ENCODE measurements around the gene RNF213. TPM values are rescaled to one million over a fixed set of nuclear protein-coding genes. Genes with fewer than 3 reads are reported as not detected.

Gene RNF213
- total RNA-seq, 1 experiment from 2014 or later: 15.0 TPM

GRCh38 chr17:80416260-80416939 is 155.7 kb downstream of the RNF213 start:
- peak overlapping the region; percentile 76; the same call in 1 of the 2 replicates for H3K9ac ChIP-seq (ENCODE audit: low read length)
- H3K4me2 ChIP-seq (ENCODE audit: low read depth, low read length, poor library complexity, severe bottlenecking): peak overlapping the region; percentile 73
- H2AFZ ChIP-seq (ENCODE audit: low read length): no peak overlapping the region

DNA sequence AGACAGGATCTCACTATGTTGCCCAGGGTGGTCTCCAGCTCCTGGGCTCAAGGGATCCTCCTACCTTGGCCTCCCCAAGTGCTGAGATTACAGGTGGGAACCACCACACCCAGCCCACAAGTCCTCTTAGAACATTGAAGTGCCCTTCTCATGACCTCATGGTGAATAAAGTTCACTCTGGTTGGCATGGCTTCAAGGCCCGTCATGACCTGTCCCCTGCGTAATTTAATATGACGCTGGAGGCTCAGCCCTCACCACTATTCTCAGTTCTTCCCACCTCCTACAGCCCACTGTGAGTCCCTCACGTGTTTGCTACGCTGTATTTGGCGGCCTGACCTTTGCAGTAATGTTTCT is 156.3 kb downstream of the RNF213 start:
- Histone ChIP-seq H3K9me2 (replicated peaks; ENCODE audit: insufficient read depth, low read length) (no peaks in the 10 kb centered on the region), H4K20me1 (ENCODE audit: insufficient read depth, low read depth, low read length) (no peaks in the 10 kb centered on the region), H3K79me2 (ENCODE audit: low read length) (peaks cover 4% of the 10 kb centered on the region; the same call in 1 of the 2 replicates), H3K27me3 (ENCODE audit: low read length) (no peaks in the 10 kb centered on the region), H3K9me3 (ENCODE audit: low read length) (no peaks in the 10 kb centered on the region), H3K27ac (ENCODE audit: low read length) (no peak overlapping the region), H3K9ac (ENCODE audit: low read length) (no peak overlapping the region), H3K36me3 (ENCODE audit: insufficient read depth, low read length) (no peaks in the 10 kb centered on the region), H3K4me1 (ENCODE audit: low read length) (peaks cover 11% of the 10 kb centered on the region), H3K4me2 (ENCODE audit: low read depth, low read length, poor library complexity, severe bottlenecking) (no peak overlapping the region), H2AFZ (ENCODE audit: low read length) (no peak overlapping the region), H3K4me3 (ENCODE audit: low read length) (no peak overlapping the region)
- DNase-seq: no peak

More at GRCh38 chr17:80416260-80416939, 155.7 kb downstream of the RNF213 start:
- no peak for DNase-seq
- Histone ChIP-seq H3K9me2 (replicated peaks; ENCODE audit: insufficient read depth, low read length) (no peaks in the 10 kb centered on the region), H3K36me3 (ENCODE audit: insufficient read depth, low read length) (no peaks in the 10 kb centered on the region), H3K4me1 (ENCODE audit: low read length) (peaks cover 11% of the 10 kb centered on the region), H3K9me3 (ENCODE audit: low read length) (no peaks in the 10 kb centered on the region), H4K20me1 (ENCODE audit: insufficient read depth, low read depth, low read length) (no peaks in the 10 kb centered on the region), H3K27me3 (ENCODE audit: low read length) (no peaks in the 10 kb centered on the region), H3K4me3 (ENCODE audit: low read length) (peak overlapping the region; percentile 79), H3K79me2 (ENCODE audit: low read length) (peaks cover 4% of the 10 kb centered on the region; the same call in 1 of the 2 replicates), H3K27ac (ENCODE audit: low read length) (no peak overlapping the region)

DNA sequence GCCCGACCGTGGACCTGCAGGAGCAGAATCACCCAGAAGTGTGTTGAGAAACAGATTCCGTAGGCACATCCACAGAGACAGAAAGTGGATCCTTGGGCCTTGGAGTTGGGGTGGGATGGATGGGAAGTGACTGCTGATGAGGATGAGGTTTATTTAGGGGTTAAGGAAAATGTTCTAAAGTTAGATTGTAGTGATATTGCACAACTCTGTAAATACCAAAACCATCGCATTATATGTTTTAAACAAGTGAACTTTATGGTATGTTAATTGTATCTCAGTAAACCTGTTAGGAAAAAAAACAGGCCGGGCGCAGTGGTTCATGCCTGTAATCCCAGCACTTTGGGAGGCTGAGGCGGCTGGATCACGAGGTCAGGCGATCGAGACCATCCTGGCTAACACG is 157.9 kb downstream of the RNF213 start:
- peaks cover 11% of the 10 kb centered on the region for H3K4me1 ChIP-seq (ENCODE audit: low read length)
- H3K27ac ChIP-seq (ENCODE audit: low read length): no peak overlapping the region
- no peak overlapping the region for H3K4me2 ChIP-seq (ENCODE audit: low read depth, low read length, poor library complexity, severe bottlenecking)
- DNase-seq: no peak
- no peaks in the 10 kb centered on the region for H3K9me3 ChIP-seq (ENCODE audit: low read length)
- no peaks in the 10 kb centered on the region for H3K27me3 ChIP-seq (ENCODE audit: low read length)
- H3K36me3 ChIP-seq (ENCODE audit: insufficient read depth, low read length): no peaks in the 10 kb centered on the region
- peaks cover 4% of the 10 kb centered on the region; the same call in 1 of the 2 replicates for H3K79me2 ChIP-seq (ENCODE audit: low read length)
- no peak overlapping the region for H2AFZ ChIP-seq (ENCODE audit: low read length)
- H3K9me2 ChIP-seq (replicated peaks; ENCODE audit: insufficient read depth, low read length): no peaks in the 10 kb centered on the region
- no peak overlapping the region for H3K9ac ChIP-seq (ENCODE audit: low read length)
- H4K20me1 ChIP-seq (ENCODE audit: insufficient read depth, low read depth, low read length): no peaks in the 10 kb centered on the region
- no peak overlapping the region for H3K4me3 ChIP-seq (ENCODE audit: low read length)

- no peak overlapping the region for H3K9ac ChIP-seq (ENCODE audit: low read length)
- H3K9me2 ChIP-seq (replicated peaks; ENCODE audit: insufficient read depth, low read length): no peaks in the 10 kb centered on the region
- H3K4me3 ChIP-seq (ENCODE audit: low read length): no peak overlapping the region
- no peak overlapping the region for H3K27ac ChIP-seq (ENCODE audit: low read length)
- H3K4me2 ChIP-seq (ENCODE audit: low read depth, low read length, poor library complexity, severe bottlenecking): no peak overlapping the region
- no peak overlapping the region for H2AFZ ChIP-seq (ENCODE audit: low read length)
- H3K4me1 ChIP-seq (ENCODE audit: low read length): peaks cover 11% of the 10 kb centered on the region
- no peaks in the 10 kb centered on the region for H3K27me3 ChIP-seq (ENCODE audit: low read length)
- DNase-seq: no peak
- H3K36me3 ChIP-seq (ENCODE audit: insufficient read depth, low read length): no peaks in the 10 kb centered on the region
- H3K79me2 ChIP-seq (ENCODE audit: low read length): peaks cover 4% of the 10 kb centered on the region; the same call in 1 of the 2 replicates
- H4K20me1 ChIP-seq (ENCODE audit: insufficient read depth, low read depth, low read length): no peaks in the 10 kb centered on the region
- no peaks in the 10 kb centered on the region for H3K9me3 ChIP-seq (ENCODE audit: low read length)
Measured at GRCh38 chr17:80419255-80419654, 158.6 kb downstream of the RNF213 start.

DNA sequence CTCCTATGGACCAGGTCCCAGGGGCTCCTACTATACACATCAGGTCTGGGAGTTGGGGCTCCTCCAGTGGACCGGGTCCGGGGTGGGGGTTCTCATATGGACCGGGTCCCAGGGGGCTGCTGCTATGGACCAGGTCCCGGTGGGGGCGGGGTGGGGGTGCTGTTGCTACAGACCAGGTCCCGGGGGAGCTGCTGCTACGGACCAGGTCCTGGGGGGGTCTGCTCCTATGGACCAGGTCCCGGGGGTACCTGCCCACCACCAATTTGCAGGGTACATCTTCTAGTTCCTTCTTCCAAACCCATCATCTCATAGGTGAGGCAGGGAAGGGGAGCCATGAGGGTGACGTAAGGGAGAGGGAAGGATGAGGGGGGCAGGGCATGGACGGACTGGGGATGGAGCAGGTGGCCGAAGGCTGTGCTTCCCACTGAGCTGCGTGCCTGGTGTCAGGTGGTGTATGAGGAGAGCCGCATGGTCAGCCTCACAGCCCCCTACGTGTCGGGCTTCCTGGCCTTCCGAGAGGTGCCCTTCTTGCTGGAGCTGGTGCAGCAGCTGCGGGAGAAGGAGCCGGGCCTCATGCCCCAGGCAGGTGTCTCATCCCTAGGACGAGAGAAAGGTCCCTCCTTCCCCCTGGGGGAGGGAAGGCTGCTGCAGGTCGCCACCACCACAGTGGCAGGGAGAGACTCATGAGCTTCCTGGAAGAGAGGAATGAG is 160.9 kb downstream of the RNF213 start:
- Histone ChIP-seq H3K36me3 (ENCODE audit: insufficient read depth, low read length) (no peaks in the 10 kb centered on the region), H3K4me3 (ENCODE audit: low read length) (no peak overlapping the region), H3K27ac (ENCODE audit: low read length) (no peak overlapping the region), H3K4me2 (ENCODE audit: low read depth, low read length, poor library complexity, severe bottlenecking) (no peak overlapping the region), H3K9ac (ENCODE audit: low read length) (no peak overlapping the region), H3K9me3 (ENCODE audit: low read length) (no peaks in the 10 kb centered on the region), H4K20me1 (ENCODE audit: insufficient read depth, low read depth, low read length) (no peaks in the 10 kb centered on the region), H2AFZ (ENCODE audit: low read length) (no peak overlapping the region), H3K79me2 (ENCODE audit: low read length) (no peaks in the 10 kb centered on the region), H3K27me3 (ENCODE audit: low read length) (no peaks in the 10 kb centered on the region), H3K4me1 (ENCODE audit: low read length) (no peaks in the 10 kb centered on the region), H3K9me2 (replicated peaks; ENCODE audit: insufficient read depth, low read length) (no peaks in the 10 kb centered on the region)
- no peak for DNase-seq

GRCh38 chr17:80422276-80422675 is 161.6 kb downstream of the RNF213 start:
- H3K9me2 ChIP-seq (replicated peaks; ENCODE audit: insufficient read depth, low read length): no peaks in the 10 kb centered on the region
- H3K4me2 ChIP-seq (ENCODE audit: low read depth, low read length, poor library complexity, severe bottlenecking): no peak overlapping the region
- no peaks in the 10 kb centered on the region; the same call in 1 of the 2 replicates for H3K4me1 ChIP-seq (ENCODE audit: low read length)
- no peak overlapping the region for H3K4me3 ChIP-seq (ENCODE audit: low read length)
- H3K27ac ChIP-seq (ENCODE audit: low read length): no peak overlapping the region
- H3K36me3 ChIP-seq (ENCODE audit: insufficient read depth, low read length): no peaks in the 10 kb centered on the region
- no peaks in the 10 kb centered on the region for H3K9me3 ChIP-seq (ENCODE audit: low read length)
- no peak for DNase-seq
- no peaks in the 10 kb centered on the region for H3K79me2 ChIP-seq (ENCODE audit: low read length)
- no peaks in the 10 kb centered on the region for H3K27me3 ChIP-seq (ENCODE audit: low read length)
- H2AFZ ChIP-seq (ENCODE audit: low read length): no peak overlapping the region
- H4K20me1 ChIP-seq (ENCODE audit: insufficient read depth, low read depth, low read length): peaks cover 3% of the 10 kb centered on the region; the same call in 1 of the 2 replicates
- no peak overlapping the region for H3K9ac ChIP-seq (ENCODE audit: low read length)

DNA sequence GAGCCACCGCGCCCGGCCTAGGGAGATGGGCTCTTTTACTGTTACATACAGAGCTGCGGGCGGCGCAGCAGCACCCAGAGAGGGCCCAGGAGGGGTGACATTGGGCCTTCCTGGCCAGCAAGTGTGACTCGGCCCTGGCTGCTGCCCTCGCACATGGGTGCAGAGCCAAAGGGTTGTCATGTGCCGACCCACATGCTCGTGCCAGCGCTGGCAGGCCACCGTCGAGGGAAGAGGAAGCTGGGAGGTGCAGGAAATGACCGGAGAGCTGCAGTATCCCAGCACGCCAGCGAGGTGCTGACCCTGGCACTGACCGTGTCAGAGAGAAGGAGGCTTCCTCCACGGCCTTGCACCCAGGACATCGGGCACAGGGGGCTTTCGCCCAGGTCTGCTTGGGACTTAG is 162.3 kb downstream of the RNF213 start:
- H3K9me3 ChIP-seq (ENCODE audit: low read length): no peaks in the 10 kb centered on the region
- H3K4me2 ChIP-seq (ENCODE audit: low read depth, low read length, poor library complexity, severe bottlenecking): no peak overlapping the region
- no peak for DNase-seq
- H4K20me1 ChIP-seq (ENCODE audit: insufficient read depth, low read depth, low read length): peaks cover 4% of the 10 kb centered on the region; the same call in 1 of the 2 replicates
- H3K4me3 ChIP-seq (ENCODE audit: low read length): no peak overlapping the region
- no peak overlapping the region for H3K27ac ChIP-seq (ENCODE audit: low read length)
- no peaks in the 10 kb centered on the region; the same call in 1 of the 2 replicates for H3K4me1 ChIP-seq (ENCODE audit: low read length)
- no peak overlapping the region for H3K9ac ChIP-seq (ENCODE audit: low read length)
- no peaks in the 10 kb centered on the region for H3K9me2 ChIP-seq (replicated peaks; ENCODE audit: insufficient read depth, low read length)
- no peaks in the 10 kb centered on the region for H3K36me3 ChIP-seq (ENCODE audit: insufficient read depth, low read length)
- H2AFZ ChIP-seq (ENCODE audit: low read length): no peak overlapping the region
- no peaks in the 10 kb centered on the region for H3K79me2 ChIP-seq (ENCODE audit: low read length)
- H3K27me3 ChIP-seq (ENCODE audit: low read length): no peaks in the 10 kb centered on the region

DNA sequence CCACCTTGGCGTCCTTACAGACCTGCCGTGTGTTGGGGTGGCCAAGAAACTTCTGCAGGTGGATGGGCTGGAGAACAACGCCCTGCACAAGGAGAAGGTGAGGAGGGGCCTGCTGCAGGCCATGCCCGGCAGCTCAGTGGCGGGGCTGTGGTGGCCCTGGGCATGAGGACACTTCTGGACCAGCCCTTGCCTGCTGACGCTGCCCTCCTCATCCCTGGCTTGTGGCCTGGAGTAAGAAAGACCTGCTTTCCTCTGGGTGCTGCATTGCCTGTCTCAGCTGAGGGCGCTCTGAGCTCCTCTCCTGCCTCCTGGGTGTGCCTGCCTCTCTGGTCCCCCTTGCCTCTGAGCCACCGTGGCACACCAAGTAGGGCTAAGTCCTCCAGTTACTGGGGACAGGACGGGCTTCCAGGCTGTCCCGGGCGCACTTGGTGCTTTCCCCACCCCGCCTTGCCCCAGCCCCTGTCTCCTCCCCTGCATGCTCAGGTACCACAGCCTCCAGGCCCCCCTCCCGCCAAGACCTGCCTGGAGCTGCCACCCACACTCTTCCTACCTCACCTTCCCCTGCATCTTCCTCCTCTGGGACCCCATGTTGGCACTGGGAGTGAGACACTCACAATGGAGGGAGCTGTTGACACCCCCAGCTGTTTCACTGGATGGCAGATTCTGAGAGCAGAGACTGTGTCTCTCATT is 163.0 kb downstream of the RNF213 start:
- no peaks in the 10 kb centered on the region for H3K9me3 ChIP-seq (ENCODE audit: low read length)
- no peak overlapping the region for H3K4me3 ChIP-seq (ENCODE audit: low read length)
- no peak for DNase-seq
- H3K4me2 ChIP-seq (ENCODE audit: low read depth, low read length, poor library complexity, severe bottlenecking): no peak overlapping the region
- no peak overlapping the region for H2AFZ ChIP-seq (ENCODE audit: low read length)
- no peak overlapping the region for H3K9ac ChIP-seq (ENCODE audit: low read length)
- H4K20me1 ChIP-seq (ENCODE audit: insufficient read depth, low read depth, low read length): peaks cover 4% of the 10 kb centered on the region; the same call in 1 of the 2 replicates
- no peaks in the 10 kb centered on the region for H3K9me2 ChIP-seq (replicated peaks; ENCODE audit: insufficient read depth, low read length)
- no peaks in the 10 kb centered on the region for H3K79me2 ChIP-seq (ENCODE audit: low read length)
- no peaks in the 10 kb centered on the region for H3K27me3 ChIP-seq (ENCODE audit: low read length)
- H3K27ac ChIP-seq (ENCODE audit: low read length): no peak overlapping the region
- H3K4me1 ChIP-seq (ENCODE audit: low read length): no peaks in the 10 kb centered on the region; the same call in 1 of the 2 replicates
- H3K36me3 ChIP-seq (ENCODE audit: insufficient read depth, low read length): no peaks in the 10 kb centered on the region
